Loucy (cell line): Measurements from ENCODE around the gene AMN.
"Not testable (repeated sequence)": the region's sequence is repeated elsewhere in the genome, so short reads cannot be mapped to it uniquely, and the experiment has no call there.

ENCODE experiments used
- CTCF ChIP-seq: fragments of 200-600 bp; sonication (generic); conservative IDR thresholded peaks from 2 replicates; pipeline ENCODE4 v1.5.1; 2014; ENCODE audit warnings: mild to moderate bottlenecking, antibody characterized with exemption, low read length
- EZH2phosphoT487 ChIP-seq: fragments of 200-600 bp; IDR thresholded peaks from 2 replicates; pipeline ENCODE4 v1.6.1; 2018; ENCODE audit warnings: antibody characterized with exemption, mild to moderate bottlenecking, moderate library complexity, borderline replicate concordance

- TF ChIP-seq CTCF, EZH2phosphoT487: not testable (repeated sequence)
Observed at GRCh38 chr14:102877511-102877910, 45.0 kb upstream of the AMN start.
